ENCODE results near the gene HS3ST1.
"Not testable (repeated sequence)": the region's sequence is repeated elsewhere in the genome, so short reads cannot be mapped to it uniquely, and the experiment has no call there.

HS3ST1 gene

DNA sequence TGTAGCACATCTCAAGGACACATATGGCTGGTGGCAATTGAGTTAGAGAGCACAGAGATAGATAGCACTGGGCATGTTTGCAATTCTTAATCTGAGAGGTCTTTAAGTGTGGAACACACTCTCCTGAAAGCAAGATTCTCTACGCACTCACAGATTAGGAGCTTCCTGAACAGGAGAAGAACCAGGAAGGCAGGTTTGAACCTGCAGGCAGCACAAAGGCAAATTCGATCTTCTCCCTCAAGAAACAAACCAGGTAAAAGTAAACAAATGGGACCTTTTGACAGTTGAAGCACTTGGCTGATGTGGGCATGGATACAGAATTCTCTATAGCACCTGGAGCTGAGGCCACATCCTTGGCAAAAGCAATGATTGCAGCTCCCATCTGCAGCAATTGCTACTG is 24.3 kb downstream of the HS3ST1 start:
- Histone ChIP-seq H3K27me3 (no peaks in the 10 kb centered on the region), H3K9me3 (no peaks in the 10 kb centered on the region; the same call in 1 of the 2 replicates), H3K4me1 (no peaks in the 10 kb centered on the region), H3K4me3 (ENCODE audit: low read depth, low read length) (no peak overlapping the region), H3K36me3 (no peaks in the 10 kb centered on the region)
- TF ChIP-seq, protein P1, sequence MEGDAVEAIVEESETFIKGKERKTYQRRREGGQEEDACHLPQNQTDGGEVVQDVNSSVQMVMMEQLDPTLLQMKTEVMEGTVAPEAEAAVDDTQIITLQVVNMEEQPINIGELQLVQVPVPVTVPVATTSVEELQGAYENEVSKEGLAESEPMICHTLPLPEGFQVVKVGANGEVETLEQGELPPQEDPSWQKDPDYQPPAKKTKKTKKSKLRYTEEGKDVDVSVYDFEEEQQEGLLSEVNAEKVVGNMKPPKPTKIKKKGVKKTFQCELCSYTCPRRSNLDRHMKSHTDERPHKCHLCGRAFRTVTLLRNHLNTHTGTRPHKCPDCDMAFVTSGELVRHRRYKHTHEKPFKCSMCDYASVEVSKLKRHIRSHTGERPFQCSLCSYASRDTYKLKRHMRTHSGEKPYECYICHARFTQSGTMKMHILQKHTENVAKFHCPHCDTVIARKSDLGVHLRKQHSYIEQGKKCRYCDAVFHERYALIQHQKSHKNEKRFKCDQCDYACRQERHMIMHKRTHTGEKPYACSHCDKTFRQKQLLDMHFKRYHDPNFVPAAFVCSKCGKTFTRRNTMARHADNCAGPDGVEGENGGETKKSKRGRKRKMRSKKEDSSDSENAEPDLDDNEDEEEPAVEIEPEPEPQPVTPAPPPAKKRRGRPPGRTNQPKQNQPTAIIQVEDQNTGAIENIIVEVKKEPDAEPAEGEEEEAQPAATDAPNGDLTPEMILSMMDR (IDR thresholded peaks at IDR 0.05; ENCODE audit: low read depth, low read length), result no peak
- DNase-seq, result no peak

DNA sequence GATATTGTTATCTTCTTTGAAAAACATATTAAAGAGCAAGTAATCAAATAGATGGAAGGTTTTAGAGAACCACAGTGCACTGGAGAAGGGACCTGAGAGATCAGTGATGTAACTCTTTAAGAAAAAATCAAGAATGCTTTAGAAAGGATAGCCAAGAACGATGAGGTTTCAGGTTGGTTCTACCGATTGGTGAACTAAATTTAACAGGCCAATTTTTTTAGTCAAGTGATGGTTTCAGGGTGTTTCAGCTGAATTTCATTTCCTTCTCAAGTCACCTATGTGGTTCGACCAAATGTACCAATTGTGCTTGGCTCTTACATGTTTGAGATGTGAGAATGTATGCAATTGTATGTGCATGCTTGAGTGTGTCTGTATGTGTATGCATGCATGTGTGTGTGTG is 26.5 kb downstream of the HS3ST1 start:
- no peak for DNase-seq
- Histone ChIP-seq H3K4me3 (ENCODE audit: low read depth, low read length) (no peak overlapping the region), H3K9me3 (no peaks in the 10 kb centered on the region; the same call in none of the 2 replicates), H3K27me3 (no peaks in the 10 kb centered on the region), H3K4me1 (no peaks in the 10 kb centered on the region), H3K36me3 (no peaks in the 10 kb centered on the region)
- TF ChIP-seq, protein P1 (IDR thresholded peaks at IDR 0.05; ENCODE audit: low read depth, low read length), result no peak

DNA sequence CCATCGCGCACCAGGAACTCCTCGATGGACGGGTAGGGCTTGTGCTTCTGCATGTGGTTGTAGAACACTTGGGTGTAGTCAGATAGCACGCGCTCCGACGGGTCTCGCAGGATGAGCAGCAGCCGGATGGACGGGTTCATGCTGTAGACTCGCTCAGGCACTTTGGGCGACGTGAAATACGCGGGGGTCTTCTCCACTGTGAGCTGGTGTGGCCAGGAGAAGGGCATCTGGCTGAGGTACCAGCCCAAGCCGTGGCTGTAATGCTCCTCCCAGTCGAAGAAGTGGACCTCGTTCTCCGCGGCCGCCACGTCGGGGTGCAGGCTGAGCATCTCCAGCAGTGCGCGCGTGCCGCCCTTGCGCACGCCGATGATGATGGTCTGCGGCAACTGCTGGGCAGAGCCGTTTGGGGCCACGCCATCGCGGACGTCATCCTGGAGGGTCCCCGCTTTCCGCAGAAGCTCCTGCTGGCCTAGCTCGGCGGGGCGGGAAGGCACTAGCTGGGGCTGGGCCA is 29.2 kb downstream of the HS3ST1 start:
- TF ChIP-seq, protein P1 (IDR thresholded peaks at IDR 0.05; ENCODE audit: low read depth, low read length), result no peak
- no peaks in the 10 kb centered on the region; the same call in none of the 2 replicates for H3K9me3 ChIP-seq
- no peak overlapping the region for H3K4me3 ChIP-seq (ENCODE audit: low read depth, low read length)
- no peaks in the 10 kb centered on the region for H3K4me1 ChIP-seq
- no peaks in the 10 kb centered on the region for H3K36me3 ChIP-seq
- no peak for DNase-seq
- no peaks in the 10 kb centered on the region for H3K27me3 ChIP-seq

DNA sequence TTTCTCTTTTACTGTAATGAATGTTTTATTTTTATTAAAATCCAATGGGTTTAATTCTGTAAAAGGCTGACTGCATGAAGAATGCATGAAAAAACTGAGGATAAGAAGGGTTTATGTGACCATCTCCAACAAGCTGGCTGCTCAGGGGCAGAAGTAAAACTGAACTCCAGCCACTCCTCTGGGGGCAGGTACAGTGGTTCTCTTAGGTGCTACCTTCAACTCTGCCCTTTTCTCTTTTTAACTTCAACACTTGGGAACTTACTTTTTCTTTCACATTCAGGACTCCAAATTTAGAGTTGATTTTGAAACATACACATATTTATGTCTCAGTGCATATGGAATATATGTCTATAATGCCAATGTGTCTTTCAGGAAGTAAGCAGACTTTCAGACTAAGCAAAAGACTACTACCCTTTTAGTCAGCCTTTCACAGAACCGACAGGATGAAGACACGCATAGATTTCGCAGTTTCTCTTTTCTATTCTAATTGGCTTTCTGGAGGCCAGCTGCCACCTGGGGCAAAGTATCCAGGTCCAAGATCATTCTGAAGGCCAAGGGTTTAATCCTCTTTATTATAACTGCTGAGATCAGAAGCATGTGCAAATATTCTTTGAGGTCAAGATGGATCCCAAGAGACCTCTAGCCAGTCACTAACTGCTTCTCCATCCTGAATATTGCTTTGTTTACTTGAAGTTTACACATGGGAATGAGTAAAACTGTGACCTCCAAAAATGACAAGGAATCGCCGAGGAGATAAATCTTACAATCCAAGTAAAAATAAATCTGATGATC is 30.7 kb downstream of the HS3ST1 start:
- H3K4me3 ChIP-seq (ENCODE audit: low read depth, low read length), result no peak overlapping the region
- TF ChIP-seq, protein P1 (IDR thresholded peaks at IDR 0.05; ENCODE audit: low read depth, low read length), result no peak
- no peaks in the 10 kb centered on the region for H3K4me1 ChIP-seq
- no peaks in the 10 kb centered on the region; the same call in none of the 2 replicates for H3K9me3 ChIP-seq
- no peaks in the 10 kb centered on the region for H3K36me3 ChIP-seq
- H3K27me3 ChIP-seq, result no peaks in the 10 kb centered on the region
- DNase-seq, result no peak

DNA sequence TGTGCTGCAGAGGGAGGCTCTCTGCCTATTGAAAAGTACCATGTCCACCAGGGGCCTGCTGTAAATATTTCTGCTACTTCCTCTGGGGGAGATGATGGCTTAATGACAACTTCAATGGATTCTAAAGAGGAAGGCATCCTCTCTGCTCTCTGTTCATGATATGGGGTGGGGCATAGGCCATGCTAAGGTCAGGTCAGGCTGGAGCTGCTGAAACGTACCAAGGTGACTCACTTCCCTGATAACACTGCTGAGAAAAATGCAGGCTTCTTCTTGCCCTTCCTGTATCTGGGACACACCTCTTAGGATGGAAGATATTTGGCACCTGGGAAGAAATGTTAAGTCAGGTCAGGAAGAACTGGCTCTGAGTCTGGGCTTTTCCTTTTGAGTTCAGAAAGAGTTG is 31.5 kb downstream of the HS3ST1 start:
- H3K27me3 ChIP-seq, result no peaks in the 10 kb centered on the region
- TF ChIP-seq, protein P1 (IDR thresholded peaks at IDR 0.05; ENCODE audit: low read depth, low read length), result no peak
- no peaks in the 10 kb centered on the region; the same call in none of the 2 replicates for H3K9me3 ChIP-seq
- H3K4me1 ChIP-seq, result no peaks in the 10 kb centered on the region
- no peak for DNase-seq
- H3K4me3 ChIP-seq (ENCODE audit: low read depth, low read length), result no peak overlapping the region
- H3K36me3 ChIP-seq, result no peaks in the 10 kb centered on the region

DNA sequence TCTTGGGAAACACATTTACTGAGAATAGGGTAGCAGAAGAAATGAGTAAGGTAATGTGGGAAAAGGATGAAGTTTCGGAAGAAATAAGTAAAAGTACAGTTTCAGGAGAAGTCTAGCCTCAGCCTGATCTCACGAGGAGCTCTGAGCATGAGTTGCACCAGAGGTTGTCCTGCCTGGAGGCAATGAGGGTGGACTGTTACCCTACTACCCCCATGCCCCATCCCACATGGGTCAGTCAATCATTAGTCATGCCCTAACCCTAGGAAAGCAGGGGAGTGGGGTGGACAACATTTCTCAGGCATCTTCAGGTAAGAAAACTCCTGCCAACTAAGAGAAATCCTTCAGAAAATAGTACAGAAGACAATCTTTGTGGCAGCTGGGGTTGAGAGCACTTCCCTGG is 35.1 kb downstream of the HS3ST1 start:
- no peak overlapping the region for H3K4me3 ChIP-seq (ENCODE audit: low read depth, low read length)
- H3K36me3 ChIP-seq, result no peaks in the 10 kb centered on the region
- H3K9me3 ChIP-seq, result no peaks in the 10 kb centered on the region; the same call in 1 of the 2 replicates
- TF ChIP-seq, protein P1 (IDR thresholded peaks at IDR 0.05; ENCODE audit: low read depth, low read length), result no peak
- no peaks in the 10 kb centered on the region for H3K27me3 ChIP-seq
- no peaks in the 10 kb centered on the region for H3K4me1 ChIP-seq
- DNase-seq, result no peak

DNA sequence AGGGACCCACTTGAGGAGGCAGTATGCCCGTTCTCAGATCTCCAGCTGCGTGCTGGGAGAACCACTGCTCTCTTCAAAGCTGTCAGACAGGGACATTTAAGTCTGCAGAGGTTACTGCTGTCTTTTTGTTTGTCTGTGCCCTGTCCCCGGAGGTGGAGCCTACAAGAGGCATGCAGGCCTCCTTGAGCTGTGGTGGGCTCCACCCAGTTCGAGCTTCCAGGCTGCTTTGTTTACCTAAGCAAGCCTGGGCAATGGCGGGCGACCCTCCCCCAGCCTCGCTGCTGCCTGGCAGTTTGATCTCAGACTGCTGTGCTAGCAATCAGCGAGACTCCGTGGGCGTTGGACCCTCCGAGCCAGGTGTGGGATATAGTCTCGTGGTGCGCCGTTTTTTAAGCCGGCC is 44.6 kb downstream of the HS3ST1 start:
- DNase-seq; H3K36me3 ChIP-seq; H3K9me3 ChIP-seq; H3K4me3 ChIP-seq (ENCODE audit: low read depth, low read length); H3K27me3 ChIP-seq; H3K4me1 ChIP-seq: not testable (repeated sequence)
